Stimulated activated CD4-positive, alpha-beta T cell treated with anti-CD3 and anti-CD28 coated beads, TNF-alpha, amount 100 ng/mL, for 48 hours (primary cell): ENCODE results near the gene KCNJ14.
A peak's percentile ranks its signal among the peaks of the same experiment; 100 is the strongest.
"Not testable (repeated sequence)": the region's sequence is repeated elsewhere in the genome, so short reads cannot be mapped to it uniquely, and the experiment has no call there.

ENCODE experiments used
- DNase-seq, 3 donors: peaks; one replicate each; pipeline ENCODE4 v3.0.0-alpha.2; 2020; ENCODE audit warnings: low read depth in 3 of 3

Gene KCNJ14

DNA sequence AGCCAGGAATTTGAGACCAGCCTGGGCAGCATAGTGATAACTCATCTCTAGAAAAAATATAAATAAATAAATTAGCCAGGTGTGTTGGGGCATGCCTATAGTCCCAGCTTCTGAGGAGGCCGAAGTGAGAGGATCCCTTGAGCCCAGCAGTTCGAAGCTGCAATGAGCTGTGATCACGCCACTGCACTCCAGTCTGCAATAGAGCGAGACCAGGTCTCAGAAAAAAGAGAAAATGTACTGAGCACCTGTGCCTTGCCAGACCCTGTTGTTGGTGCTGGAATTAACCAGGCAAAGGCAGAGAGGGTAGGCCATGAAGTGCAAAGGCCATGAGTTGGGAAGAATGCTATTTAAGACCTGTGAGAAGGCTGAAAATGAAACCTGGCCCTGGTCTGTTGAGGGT lies 16.5 kb downstream of the KCNJ14 start:
- no peak for DNase-seq

DNA sequence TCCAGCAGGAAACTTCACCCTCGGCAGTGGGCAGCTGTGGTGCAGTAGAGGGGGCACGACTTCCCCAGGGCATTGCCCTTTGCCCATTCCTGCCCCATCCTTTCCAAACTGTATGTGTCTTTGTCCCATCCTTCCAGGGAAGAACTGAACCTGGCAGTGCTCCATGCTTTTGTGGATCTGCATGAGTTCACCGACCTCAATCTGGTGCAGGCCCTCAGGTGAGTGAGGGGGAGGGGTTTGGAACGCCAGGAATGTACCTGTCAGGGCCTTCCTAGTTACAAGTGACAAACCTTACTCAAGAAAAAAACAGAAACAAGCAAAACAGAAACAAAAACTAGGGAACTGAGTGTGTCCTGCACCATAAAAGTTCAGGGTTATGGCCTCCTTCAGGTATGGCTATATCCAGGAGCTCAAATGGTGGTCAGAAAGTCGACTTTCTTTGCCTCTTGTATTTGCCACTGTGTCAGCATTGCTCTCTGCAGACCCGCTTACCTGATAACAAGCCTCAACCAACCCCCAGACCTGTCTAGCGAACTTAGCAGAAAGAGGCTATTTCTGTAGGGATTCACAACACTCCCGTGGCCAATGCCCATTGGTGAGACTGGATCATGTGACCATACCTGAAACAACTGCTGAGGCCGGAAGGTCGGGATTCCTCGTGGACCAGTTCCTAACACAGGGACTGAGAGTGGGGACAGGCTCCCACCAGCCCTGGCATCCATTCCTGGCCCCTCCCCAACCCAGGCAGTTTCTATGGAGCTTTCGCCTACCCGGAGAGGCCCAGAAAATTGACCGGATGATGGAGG lies 18.0 kb downstream of the KCNJ14 start:
- no peak for DNase-seq

DNA sequence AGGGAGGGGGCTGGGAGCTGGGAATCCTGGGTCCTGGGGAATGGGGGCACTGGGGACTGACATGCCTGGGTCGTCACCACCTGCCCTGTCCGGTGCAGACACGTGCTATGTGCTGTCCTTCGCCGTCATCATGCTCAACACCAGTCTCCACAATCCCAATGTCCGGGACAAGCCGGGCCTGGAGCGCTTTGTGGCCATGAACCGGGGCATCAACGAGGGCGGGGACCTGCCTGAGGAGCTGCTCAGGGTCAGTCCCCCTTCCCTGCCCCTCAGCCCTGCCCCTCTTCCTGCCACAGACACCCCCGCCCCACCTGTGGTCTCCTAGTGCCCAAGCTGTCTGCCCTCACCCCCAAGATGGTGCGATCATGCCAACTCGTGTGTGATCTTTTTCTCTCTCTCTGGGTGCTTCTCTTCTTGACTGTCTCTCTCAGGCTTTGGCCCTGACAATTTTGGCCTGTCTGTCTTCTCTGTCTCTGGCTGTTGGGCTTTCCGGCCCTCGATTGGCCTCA lies 18.8 kb downstream of the KCNJ14 start:
- no peak for DNase-seq

DNA sequence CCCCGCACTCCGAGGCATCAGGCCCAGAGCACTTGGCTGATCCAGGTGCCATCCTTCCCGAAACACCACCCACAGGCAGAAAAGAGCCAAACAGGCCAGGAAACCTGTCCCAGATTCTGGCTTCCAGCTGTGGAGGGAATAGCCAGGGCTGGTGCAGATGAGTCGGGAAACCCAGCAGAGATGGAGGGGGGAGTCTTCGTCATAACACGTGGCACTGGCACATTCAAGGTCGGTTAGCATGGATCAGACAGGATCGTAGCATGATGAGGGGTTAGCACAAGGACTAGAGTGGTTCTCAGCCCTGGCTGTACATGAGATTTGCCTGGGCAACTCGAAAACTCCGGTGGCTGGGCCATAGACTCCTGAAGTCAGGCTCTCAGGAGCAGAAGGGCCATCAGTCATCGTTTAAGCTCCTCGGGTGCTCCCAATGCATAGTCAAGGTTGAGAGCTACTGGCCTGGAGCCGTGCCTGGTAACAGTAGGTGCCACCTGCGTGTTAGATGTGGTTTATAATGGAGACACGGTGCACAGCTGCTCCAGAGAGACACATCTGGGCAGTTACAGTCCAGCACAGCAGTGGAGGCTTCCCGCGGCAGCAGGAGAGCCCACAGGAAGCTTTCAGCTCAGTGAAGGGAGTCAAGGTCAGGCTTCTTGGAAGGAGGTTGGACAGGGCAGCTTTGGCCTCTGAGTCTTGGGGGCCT lies 20.1 kb downstream of the KCNJ14 start:
- DNase-seq: no peak

DNA sequence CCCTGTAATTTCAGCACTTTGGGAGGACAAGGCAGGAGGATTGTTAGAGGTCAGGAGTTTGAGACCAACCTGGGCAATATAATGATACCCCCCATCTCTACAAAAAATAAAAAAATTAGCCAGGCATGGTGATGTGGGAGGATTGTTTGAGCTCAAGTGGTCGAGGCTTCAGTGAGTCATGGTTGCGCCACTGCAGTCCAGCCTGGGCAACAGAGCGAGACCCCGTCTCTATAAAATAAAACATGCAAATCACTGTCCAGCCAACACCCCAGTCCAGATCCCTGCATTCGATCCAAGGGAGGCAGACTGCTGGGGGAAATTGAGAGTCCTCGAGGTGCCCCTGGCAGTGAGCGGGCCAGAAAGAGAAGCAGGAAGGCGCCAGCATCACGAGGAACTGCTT lies 20.8 kb downstream of the KCNJ14 start:
- DNase-seq: no peak

DNA sequence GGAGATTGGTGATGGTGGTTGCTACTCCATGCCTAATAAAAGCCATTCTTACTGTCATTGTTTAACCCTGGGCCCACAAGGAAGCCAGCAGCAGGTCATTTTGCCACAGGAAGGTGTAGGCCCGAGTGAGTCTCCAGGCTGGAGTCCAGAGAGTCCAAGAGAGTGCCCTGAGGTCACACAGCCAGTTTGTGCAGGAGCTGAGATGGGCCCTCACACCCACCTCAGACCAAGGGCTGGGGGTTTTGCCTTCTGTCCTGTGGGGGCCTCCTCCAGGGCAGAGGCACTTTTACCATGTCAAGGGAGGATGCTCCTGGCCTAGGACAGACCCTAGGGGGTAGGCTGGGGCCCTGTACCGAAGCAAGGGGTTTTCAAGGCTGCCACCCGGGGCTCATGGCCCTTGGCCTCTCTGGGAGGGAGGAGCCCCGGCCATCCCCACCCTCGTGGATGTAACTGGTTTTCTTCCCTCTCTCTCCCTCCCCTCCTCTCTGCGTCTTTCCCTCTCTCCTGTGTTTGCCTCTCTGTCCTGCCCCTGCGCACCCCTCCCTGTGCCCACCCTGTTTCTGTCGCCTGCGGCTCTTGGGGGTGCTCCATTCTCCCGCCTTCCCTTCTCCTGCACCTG lies 21.8 kb downstream of the KCNJ14 start:
- no peak for DNase-seq

DNA sequence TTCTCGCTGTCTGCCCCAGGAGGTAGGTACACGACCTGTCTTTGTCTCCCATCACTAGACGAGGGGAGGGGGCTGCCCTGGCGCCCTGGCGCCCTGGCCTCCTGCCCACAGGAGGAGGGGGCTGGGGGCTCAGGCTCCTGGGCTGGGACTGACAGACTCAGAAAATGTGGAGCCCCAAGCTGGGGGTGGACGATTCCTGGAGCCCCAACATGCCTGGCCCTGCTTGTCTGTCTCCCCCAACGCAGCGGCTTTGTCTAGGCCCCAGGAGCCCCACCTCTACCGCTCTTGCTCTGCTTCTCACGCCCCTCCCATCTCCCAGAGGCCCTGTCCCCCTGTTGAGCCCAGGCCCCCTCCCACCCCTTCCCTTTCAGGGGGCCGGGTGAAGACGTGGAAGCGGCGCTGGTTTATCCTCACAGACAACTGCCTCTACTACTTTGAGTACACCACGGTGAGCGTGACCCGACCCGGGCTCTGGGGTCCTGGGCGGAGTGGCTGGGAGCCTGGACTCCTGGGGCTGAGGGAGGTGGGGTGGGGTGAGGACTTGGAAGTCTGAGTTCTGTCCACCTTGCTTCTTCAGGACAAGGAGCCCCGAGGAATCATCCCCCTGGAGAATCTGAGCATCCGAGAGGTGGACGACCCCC lies 22.4 kb downstream of the KCNJ14 start:
- DNase-seq: no peak

DNA sequence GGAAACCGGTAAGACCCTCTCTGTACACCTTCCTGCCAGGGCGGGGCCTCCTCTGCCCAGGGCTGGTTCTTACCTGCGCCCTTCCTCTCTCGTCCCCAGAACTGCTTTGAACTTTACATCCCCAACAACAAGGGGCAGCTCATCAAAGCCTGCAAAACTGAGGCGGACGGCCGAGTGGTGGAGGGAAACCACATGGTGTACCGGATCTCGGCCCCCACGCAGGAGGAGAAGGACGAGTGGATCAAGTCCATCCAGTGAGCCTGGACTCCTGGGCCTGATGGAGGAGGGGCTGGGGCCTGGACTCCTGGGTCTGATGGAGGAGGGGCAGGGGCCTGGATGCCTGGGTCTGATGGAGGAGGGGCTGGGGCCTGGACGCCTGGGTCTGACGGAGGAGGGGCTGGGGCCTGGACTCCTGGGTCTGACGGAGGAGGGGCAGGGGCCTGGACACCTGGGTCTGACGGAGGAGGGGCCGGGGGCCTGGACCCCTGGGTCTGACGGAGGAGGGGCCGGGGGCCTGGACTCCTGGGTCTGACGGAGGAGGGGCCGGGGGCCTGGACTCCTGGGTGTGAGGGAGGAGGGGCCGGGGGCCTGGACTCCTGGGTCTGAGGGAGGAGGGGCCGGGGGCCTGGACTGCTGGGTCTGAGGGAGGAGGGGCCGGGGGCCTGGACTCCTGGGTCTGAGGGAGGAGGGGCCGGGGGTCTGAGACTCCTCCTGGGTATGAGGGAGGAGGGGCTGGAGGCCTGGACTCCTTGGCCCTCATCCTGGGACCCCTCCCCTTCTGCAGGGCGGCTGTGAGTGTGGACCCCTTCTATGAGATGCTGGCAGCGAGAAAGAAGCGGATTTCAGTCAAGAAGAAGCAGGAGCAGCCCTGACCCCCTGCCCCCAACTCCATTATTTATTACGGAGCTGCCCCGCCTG lies 23.2 kb downstream of the KCNJ14 start:
- no peak for DNase-seq

DNA sequence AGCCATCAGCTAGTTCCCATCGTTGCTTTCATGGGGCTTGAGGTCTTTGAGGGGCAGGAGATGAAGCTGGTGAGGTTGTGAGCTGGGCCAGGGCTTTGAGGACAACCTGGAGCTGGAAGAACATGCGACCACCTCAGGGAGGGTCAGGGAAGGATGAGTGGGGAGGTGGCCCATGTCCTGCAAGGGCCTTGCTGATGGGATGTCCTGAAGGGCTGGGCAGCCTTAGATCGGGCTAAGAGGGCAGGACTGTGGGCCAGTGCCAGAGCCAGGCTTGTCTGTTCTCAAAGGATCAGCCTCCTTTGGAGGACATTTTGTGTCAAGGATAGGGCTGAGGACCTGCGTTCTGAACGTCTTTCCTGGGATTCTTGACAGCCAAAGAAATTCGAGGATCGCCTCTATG lies 24.3 kb downstream of the KCNJ14 start:
- no peak for DNase-seq

DNA sequence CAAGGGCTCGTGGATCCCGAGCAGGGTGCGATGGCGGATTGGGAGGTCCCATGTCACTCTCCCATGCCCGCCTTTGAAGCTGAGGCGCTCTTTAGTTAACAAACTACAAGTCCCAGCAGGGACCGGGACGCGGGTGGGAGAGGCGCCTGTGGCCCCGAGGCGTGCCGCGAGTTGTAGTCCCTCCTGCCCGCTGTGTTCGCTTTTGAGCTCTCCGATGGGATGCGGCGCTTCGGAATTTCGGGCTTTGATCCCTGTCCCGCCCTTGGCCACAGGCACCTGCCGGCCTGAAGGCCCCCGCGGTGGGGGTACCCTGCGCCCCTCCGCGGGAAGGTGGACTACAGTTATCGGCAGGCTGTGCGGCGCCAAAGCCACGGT lies 24.8 kb downstream of the KCNJ14 start:
- DNase-seq: no peak

DNA sequence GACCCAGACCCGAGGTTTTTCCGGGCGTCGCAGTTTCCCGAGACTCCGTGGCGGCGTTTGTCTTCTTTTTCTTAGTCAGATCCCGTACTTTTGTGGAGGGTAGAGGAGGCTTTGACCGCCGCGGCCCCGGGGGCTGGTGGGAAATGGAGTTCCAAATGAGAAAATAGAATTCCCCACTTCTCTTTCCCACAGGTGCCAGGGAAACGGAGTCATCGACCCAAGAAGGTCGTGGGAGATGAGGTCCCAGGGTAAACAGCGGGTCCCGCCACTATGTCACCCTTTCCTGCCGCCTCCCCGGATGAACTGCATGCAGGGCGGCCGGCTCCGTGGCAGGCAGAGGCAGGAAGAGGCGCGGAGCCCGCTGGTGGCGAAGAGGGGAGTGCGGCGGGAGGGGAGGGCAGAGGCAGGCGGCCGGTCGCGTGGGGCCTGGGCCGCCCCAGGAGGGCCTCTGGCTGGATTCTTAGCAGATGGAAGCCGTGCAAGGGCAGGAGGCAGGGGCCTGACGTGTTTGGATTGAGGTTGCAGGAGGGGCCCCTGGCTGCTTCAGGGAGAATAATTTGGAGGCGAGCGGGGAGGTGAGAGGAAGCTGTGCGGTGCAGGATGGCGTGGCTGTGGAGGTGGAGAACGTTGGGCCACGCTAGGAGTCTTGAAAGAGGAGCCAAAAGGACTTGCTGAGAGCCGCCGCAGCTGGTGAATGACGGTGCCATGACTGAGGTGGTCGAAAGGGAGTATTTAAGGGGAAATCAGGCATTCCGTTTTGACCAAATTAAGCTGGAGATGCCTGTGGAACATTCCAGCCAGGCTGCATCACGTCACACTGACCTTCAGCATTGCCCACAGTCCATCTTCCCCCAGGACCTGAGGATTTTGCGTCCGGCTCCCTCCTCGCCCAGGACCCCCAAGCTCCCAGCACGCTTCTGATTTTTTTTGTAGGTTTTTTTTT lies 25.5 kb downstream of the KCNJ14 start:
- DNase-seq: peak in 2 of 3 donors; percentile 22 to 30

DNA sequence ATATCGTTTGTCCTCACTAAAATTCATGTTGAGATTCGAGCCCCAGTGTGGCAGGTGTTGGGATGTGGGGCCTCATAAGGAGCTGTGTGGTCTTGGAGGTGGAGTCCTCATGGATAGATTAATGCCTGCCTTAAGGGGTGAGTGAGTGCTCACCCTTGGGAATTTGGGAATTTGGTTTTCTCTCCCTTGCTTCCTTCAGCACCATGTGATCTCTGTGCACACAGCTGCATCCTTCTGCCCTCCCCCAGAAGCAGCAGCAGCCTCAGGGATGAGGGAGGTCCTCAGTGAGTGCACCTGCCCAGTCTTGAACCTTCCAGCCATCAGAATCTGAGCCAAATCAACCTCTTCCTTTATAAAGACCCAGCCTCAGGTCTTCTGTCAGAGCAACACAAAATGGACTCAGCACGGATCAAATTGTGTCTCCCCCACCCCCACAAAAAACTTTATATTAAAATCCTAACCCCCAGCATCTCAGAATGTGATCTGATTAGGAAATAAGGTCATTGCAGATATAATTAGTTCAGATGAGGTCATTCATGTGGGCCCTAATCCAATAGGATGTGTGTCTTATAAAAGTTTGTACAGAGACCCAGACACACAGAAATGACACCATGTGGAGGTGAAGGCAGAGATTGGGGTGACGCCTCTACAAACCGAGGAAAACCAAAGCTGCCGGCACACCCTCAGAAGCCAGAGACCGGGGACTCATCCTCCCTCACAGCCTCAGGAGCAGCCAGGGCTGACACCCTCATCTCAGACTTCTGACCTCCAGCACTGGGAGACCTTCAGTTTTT lies 26.7 kb downstream of the KCNJ14 start:
- DNase-seq: no peak

DNA sequence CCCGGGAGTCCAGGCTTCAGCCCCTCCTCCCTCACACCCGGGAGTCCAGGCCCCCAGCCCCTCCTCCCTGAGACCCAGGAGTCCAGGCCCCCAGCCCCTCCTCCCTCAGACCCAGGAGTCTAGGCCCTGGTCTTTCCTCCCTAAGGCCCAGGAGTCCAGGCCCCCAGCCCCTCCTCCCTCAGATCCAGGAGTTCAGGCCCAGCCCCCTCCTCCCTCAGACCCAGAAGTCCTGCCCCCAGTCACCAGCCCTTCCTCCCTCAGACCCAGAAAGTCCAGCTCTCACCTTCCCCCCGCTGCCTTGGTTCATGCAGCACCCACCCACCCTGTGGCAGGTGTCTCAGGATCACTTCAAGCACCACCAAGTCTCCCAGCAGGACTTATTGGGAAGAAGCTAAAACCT lies 27.9 kb downstream of the KCNJ14 start:
- DNase-seq: no peak

DNA sequence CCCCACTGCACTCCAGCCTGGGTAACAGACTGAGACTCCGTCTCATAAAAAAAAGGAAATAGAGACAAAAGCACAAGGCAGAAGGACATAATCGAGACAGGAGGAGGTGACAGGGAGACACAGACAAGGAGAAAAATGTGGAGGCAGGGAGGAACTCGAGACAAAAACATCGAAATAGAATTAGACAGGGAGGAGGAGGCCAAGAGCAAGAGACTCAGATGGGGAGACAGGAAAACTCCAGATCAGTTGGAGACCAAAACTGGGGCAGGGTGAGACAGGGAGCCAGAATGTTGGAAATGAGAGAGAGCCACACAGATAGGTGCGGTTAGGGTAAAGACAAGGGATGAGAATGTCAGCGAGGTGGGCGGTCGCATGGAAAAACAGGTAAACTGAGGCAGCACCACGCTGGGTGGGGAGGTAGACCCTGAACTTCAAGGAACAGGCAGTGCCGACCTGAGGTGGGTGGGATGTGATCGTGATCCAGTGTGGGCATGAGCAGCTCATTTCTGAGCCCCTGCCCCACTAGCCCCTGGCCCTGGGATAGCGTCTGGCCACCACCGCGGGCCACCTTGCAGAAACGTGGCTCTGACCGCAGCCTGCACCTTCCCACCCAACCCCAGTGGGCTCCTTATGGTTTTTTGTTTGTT lies 29.0 kb downstream of the KCNJ14 start:
- no peak for DNase-seq

DNA sequence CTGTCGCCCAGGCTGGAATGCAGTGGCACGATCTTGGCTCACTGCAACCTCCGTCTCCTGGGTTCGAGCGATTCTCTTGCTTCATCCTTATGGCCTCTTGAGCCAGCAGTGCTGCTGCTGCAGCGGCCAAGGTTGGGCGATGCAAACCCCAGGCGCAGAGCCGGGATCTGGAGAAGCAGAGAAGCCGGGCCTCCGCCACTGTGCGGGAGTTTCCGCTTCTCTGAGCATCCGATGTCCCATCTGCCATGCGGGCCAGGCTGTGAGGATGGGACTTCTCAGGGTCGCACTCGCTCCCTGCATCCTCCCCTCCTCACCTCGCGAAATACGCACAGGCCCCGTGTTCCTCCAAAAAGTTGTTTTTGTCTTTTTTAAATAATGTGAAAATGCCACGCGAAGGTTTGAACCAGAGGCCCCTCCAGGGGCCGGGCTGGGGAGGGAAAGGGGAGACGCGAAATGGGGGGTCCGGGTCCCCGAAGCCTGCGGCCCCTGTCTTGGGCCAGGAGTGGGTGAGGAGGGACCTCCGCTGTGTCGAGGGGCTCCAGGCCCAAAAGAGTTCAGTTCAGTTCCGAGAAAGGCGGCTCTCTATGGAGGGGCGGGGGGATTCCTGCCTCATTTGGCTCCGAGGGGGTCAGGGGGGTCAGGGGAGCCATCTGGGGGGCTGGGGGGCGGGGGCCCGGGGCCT lies 29.7 kb downstream of the KCNJ14 start:
- DNase-seq: no peak

DNA sequence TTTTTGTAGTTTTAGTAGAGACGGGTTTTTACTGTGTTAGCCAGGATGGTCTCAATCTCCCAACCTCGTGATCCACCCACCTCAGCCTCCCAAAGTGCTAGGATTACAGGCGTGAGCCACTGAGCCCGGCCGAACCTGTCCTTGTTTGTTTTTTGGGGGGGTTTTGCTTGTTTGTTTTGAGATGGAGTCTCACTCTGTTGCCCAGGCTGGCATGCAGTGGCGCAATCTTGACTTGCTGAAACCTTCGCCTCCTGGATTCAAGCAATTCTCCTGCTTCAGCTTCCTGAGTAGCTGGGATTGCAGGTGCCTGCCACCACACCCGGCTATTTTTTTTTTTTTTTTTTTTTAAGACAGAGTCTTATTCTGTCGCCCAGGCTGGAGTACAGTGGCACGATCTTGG lies 31.3 kb downstream of the KCNJ14 start:
- DNase-seq: not testable (repeated sequence)

DNA sequence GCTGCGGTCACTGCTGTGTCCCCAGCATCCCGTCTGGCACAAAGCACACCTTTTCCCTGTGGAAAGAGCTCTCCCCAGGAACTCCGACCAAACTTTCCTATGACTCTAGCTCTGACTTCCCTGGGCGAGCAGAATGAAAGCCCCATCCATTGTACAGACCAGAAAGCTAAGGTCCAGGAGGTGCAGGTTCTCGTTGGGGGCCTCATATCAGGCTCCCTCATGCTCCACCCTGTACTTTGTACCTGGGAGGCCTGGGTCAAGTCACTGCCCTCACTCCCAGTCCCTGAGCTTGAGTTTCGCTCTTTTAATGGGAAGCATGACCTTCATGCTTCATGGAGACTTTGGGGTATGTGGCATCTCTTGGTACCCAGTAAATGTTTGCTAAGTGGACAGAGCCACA lies 32.2 kb downstream of the KCNJ14 start:
- no peak for DNase-seq

DNA sequence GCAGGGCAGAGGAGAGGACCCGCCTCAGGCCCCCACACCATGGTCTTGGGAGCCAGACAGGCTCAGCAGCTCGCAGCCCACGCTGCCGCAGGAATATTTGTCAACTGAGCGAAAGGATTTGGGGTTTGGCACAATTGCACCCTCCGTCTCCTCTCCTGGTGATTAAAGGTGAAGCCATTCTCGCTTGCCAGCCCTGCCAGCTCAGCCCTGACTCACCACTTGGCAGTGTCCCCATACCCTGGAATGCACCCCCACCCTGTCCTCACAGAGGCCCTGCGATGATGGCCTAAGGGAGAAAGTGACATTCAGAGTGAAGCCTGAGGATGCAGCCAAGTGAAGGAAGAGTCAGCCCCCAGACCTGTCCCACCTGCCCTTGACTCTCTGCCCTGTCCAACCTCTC lies 32.6 kb downstream of the KCNJ14 start:
- DNase-seq: no peak
